HEK293 (cell line): ENCODE measurements around the gene LAMP5.

Source experiments
- CTCF ChIA-PET: fragments of 350-600 bp; formaldehyde crosslinking; extraction: SDS; loops from one replicate; lab custom pipeline; 2021; ENCODE audit warnings: antibody characterized with exemption; lab: Yijun Ruan, JAX
- POLR2A ChIA-PET: fragments of 300-600 bp; formaldehyde crosslinking; extraction: SDS; loops from one replicate; lab custom pipeline; 2020; ENCODE audit warnings: antibody characterized with exemption, inconsistent platforms; lab: Yijun Ruan, JAX
- H3K27ac ChIP-seq: fragments of 200-500 bp; sonication (Bioruptor generic); 2 replicates; pipeline ENCODE4 v1.5.1; 2014; ENCODE audit warnings: low read depth, low read length, control low read depth, inconsistent platforms; ENCODE audit errors: extremely low read depth
- H3K36me3 ChIP-seq, 2 experiments: fragments of 200-500 bp in 1 of 2; sonication (Bioruptor generic) in 1 of 2; 1 replicate in 1 of 2; 2 replicates in 1 of 2; pipeline ENCODE4 v1.5.1; 2014 to 2017; ENCODE audit warnings: inconsistent platforms in 2 of 2, low read length in 2 of 2; ENCODE audit not compliant: control insufficient read depth in 2 of 2, insufficient read depth in 1 of 2
- H3K4me1 ChIP-seq: fragments of 200-500 bp; sonication (Bioruptor generic); 2 replicates; pipeline ENCODE4 v1.5.1; 2014; ENCODE audit warnings: mild to moderate bottlenecking, low read length, inconsistent platforms; ENCODE audit not compliant: control insufficient read depth, insufficient read depth
- H3K4me3 ChIP-seq: 2 replicates; pipeline ENCODE4 v1.5.1; 2011; ENCODE audit warnings: low read depth, mild to moderate bottlenecking, control low read depth, low read length, moderate library complexity
- H3K9me3 ChIP-seq: fragments of 200-500 bp; sonication (Bioruptor generic); 2 replicates; pipeline ENCODE4 v1.5.1; 2014; ENCODE audit warnings: low read depth, low read length, inconsistent platforms; ENCODE audit not compliant: control insufficient read depth, insufficient read depth
- KLF10 ChIP-seq: fragments of 450-650 bp; IDR thresholded peaks from 2 replicates; pipeline ENCODE4 v1.5.1; 2018; ENCODE audit warnings: missing biosample characterization, mild to moderate bottlenecking, missing genetic modification characterization
- MEIS1 ChIP-seq: sonication (generic); formaldehyde crosslinking; IDR thresholded peaks from 2 replicates; pipeline ENCODE4 v1.8.1; 2022; ENCODE audit warnings: missing genetic modification reagents, mild to moderate bottlenecking, borderline replicate concordance
- PRDM1 ChIP-seq: fragments of 450-650 bp; formaldehyde crosslinking; IDR thresholded peaks from 2 replicates; pipeline ENCODE4; 2016; ENCODE audit warnings: missing biosample characterization, missing genetic modification characterization
- PRDM10 ChIP-seq: fragments of 450-650 bp; formaldehyde crosslinking; IDR thresholded peaks from 2 replicates; pipeline ENCODE4 v1.5.1; 2016; ENCODE audit warnings: missing biosample characterization, missing genetic modification characterization
- TCF7L2 ChIP-seq: IDR thresholded peaks from 2 replicates; pipeline ENCODE4 v1.6.1; 2011; ENCODE audit warnings: low read depth, mild to moderate bottlenecking, inconsistent platforms, low read length, moderate library complexity, borderline replicate concordance
- YY1 ChIP-seq: fragments of 450-650 bp; formaldehyde crosslinking; IDR thresholded peaks from 2 replicates; pipeline ENCODE4 v1.5.1; 2018; ENCODE audit warnings: missing biosample characterization, missing genetic modification characterization
- ZBTB10 ChIP-seq: fragments of 450-650 bp; formaldehyde crosslinking; IDR thresholded peaks from 2 replicates; pipeline ENCODE4 v1.5.1; 2016; ENCODE audit warnings: missing biosample characterization, missing genetic modification characterization
- ZBTB44 ChIP-seq: fragments of 450-650 bp; IDR thresholded peaks from 2 replicates; pipeline ENCODE4 v1.5.1; 2018; ENCODE audit warnings: missing biosample characterization, mild to moderate bottlenecking, missing genetic modification characterization
- ZBTB8A ChIP-seq: fragments of 450-650 bp; formaldehyde crosslinking; IDR thresholded peaks from 2 replicates; pipeline ENCODE4 v1.5.1; 2016; ENCODE audit warnings: missing biosample characterization, missing genetic modification characterization
- ZFP41 ChIP-seq: fragments of 450-650 bp; formaldehyde crosslinking; IDR thresholded peaks from 2 replicates; pipeline ENCODE4 v1.5.1; 2016; ENCODE audit warnings: missing biosample characterization, missing genetic modification characterization, borderline replicate concordance
- ZNF148 ChIP-seq: fragments of 450-650 bp; formaldehyde crosslinking; IDR thresholded peaks from 2 replicates; pipeline ENCODE4 v1.5.0; 2017; ENCODE audit warnings: missing biosample characterization, missing genetic modification characterization, borderline replicate concordance
- ZNF169 ChIP-seq: fragments of 450-650 bp; formaldehyde crosslinking; IDR thresholded peaks from 2 replicates; pipeline ENCODE4 v1.5.1; 2016; ENCODE audit warnings: missing biosample characterization, missing genetic modification characterization
- ZNF184 ChIP-seq: fragments of 450-650 bp; IDR thresholded peaks from 2 replicates; pipeline ENCODE4 v1.5.1; 2018; ENCODE audit warnings: missing biosample characterization, mild to moderate bottlenecking, missing genetic modification characterization
- ZNF354C ChIP-seq: fragments of 450-650 bp; formaldehyde crosslinking; IDR thresholded peaks from 2 replicates; pipeline ENCODE4 v1.5.1; 2016; ENCODE audit warnings: missing biosample characterization, missing genetic modification characterization, low read depth, borderline replicate concordance
- ZNF37A ChIP-seq: fragments of 450-650 bp; IDR thresholded peaks from 2 replicates; pipeline ENCODE4 v1.5.1; 2018; ENCODE audit warnings: missing biosample characterization, missing genetic modification characterization
- ZNF423 ChIP-seq: fragments of 450-650 bp; formaldehyde crosslinking; IDR thresholded peaks from 2 replicates; pipeline ENCODE4 v1.5.1; 2016; ENCODE audit warnings: missing biosample characterization, missing genetic modification characterization
- ZNF449 ChIP-seq: fragments of 450-650 bp; formaldehyde crosslinking; IDR thresholded peaks from 2 replicates; pipeline ENCODE4 v1.5.1; 2017; ENCODE audit warnings: missing biosample characterization, mild to moderate bottlenecking, missing genetic modification characterization, moderate library complexity
- ZNF558 ChIP-seq: fragments of 450-650 bp; formaldehyde crosslinking; IDR thresholded peaks from 2 replicates; pipeline ENCODE4 v1.5.1; 2016; ENCODE audit warnings: missing biosample characterization, missing genetic modification characterization
- ZNF701 ChIP-seq: fragments of 450-650 bp; formaldehyde crosslinking; IDR thresholded peaks from 2 replicates; pipeline ENCODE4 v1.5.1; 2016; ENCODE audit warnings: missing biosample characterization, missing genetic modification characterization
- ZNF707 ChIP-seq: fragments of 450-650 bp; formaldehyde crosslinking; IDR thresholded peaks from 2 replicates; pipeline ENCODE4 v1.5.1; 2016; ENCODE audit warnings: missing biosample characterization, missing genetic modification characterization
- ZNF843 ChIP-seq: fragments of 450-650 bp; formaldehyde crosslinking; IDR thresholded peaks from 2 replicates; pipeline ENCODE4 v1.5.1; 2016; ENCODE audit warnings: missing biosample characterization, missing genetic modification characterization
- ZXDB ChIP-seq: fragments of 450-650 bp; formaldehyde crosslinking; IDR thresholded peaks from 2 replicates; pipeline ENCODE4 v1.5.1; 2016; ENCODE audit warnings: missing biosample characterization, missing genetic modification characterization
- TF ChIP-seq, protein P1 (sequence below): fragments of 450-650 bp; formaldehyde crosslinking; IDR thresholded peaks from 2 replicates; pipeline ENCODE4 v1.5.1; 2016; ENCODE audit warnings: missing biosample characterization, missing genetic modification characterization

The LAMP5 gene

DNA sequence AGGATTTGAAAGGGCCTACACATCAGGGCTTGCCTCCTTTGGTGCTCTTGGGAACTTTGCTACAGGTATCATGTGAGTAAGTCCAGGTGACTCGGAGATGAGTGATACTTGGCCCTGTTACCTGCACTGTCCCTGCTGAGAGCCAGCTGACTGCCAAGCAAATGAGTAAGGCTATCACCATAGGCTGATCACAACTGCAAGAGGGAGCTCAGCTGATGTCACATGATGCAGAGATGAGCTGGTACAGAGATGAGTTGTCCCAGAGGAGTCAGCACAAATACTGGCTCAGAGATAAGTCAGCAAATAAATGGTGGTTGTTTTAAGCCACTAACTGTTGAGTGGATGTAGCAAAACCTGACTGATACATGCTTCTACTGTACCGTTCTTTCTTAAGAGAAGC, 41.4 kb downstream of the LAMP5 start:
- ChIA-PET POLR2A (no interaction called here), CTCF (no interaction called here)
- Histone ChIP-seq H3K27ac (no peak overlapping the region), H3K9me3 (no peaks in the 10 kb centered on the region), H3K4me1 (no peaks in the 10 kb centered on the region), H3K36me3 (no peaks in the 10 kb centered on the region), H3K4me3 (no peak overlapping the region)
- TF ChIP-seq YY1 (tag by site-specific recombination): no peak
- TF ChIP-seq ZNF354C (tag by site-specific recombination): no peak
- TF ChIP-seq PRDM1 (tag by site-specific recombination): no peak
- TF ChIP-seq ZNF169 (tag by site-specific recombination): no peak
- TF ChIP-seq ZNF843: no peak

- CTCF ChIA-PET: interaction anchor here (0.6 to 3.5 kb wide), 3 partner anchors 36 to 340 kb away, joined by 5 to 13 read pairs (median 7); no protein-coding TSS in a partner anchor
- POLR2A ChIA-PET: no interaction called here
- TF ChIP-seq ZNF148 (tag by site-specific recombination) (no peak), ZNF423 (tag by site-specific recombination) (no peak), ZNF184 (no peak), TCF7L2 (no peak), ZNF558 (tag by site-specific recombination) (no peak), ZNF707 (tag by site-specific recombination) (no peak), ZBTB8A (tag by site-specific recombination) (no peak), ZXDB (tag by site-specific recombination) (no peak), ZNF37A (no peak), ZNF701 (tag by site-specific recombination) (no peak), ZBTB44 (no peak), ZNF449 (tag by site-specific recombination) (no peak), KLF10 (tag by site-specific recombination) (no peak), ZFP41 (no peak), ZBTB10 (tag by site-specific recombination) (no peak), PRDM10 (tag by site-specific recombination) (no peak), MEIS1 (CRISPR knock-in tag) (no peak)
- TF ChIP-seq, protein P1, sequence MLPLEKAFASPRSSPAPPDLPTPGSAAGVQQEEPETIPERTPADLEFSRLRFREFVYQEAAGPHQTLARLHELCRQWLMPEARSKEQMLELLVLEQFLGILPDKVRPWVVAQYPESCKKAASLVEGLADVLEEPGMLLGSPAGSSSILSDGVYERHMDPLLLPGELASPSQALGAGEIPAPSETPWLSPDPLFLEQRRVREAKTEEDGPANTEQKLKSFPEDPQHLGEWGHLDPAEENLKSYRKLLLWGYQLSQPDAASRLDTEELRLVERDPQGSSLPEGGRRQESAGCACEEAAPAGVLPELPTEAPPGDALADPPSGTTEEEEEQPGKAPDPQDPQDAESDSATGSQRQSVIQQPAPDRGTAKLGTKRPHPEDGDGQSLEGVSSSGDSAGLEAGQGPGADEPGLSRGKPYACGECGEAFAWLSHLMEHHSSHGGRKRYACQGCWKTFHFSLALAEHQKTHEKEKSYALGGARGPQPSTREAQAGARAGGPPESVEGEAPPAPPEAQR (tag by site-specific recombination): no peak
These were observed 43.0 kb downstream of the LAMP5 start for GRCh38 chr20:9557411-9557810.

More at GRCh38 chr20:9557411-9557810, 43.0 kb downstream of the LAMP5 start:
- no peak overlapping the region for H3K4me3 ChIP-seq
- no peaks in the 10 kb centered on the region for H3K4me1 ChIP-seq
- H3K27ac ChIP-seq: no peak overlapping the region
- no peaks in the 10 kb centered on the region for H3K9me3 ChIP-seq
- no peaks in the 10 kb centered on the region for H3K36me3 ChIP-seq
